NCI-H748 (cell line): ENCODE measurements around the gene ZFR2.
"Not testable (repeated sequence)": the region's sequence is repeated elsewhere in the genome, so short reads cannot be mapped to it uniquely, and the experiment has no call there.

Experiments
- DNase-seq: peaks from one replicate; lab custom pipeline; 2025; ENCODE audit not compliant: unreplicated experiment; lab: John Stamatoyannopoulos, UW

ZFR2 gene

GRCh38 chr19:3816566-3817218 is 52.1 kb downstream of the ZFR2 start:
- no peak for DNase-seq

GRCh38 chr19:3816148-3816547 is 52.7 kb downstream of the ZFR2 start:
- DNase-seq: not testable (repeated sequence)

- DNase-seq: no peak
These were observed 54.2 kb downstream of the ZFR2 start for GRCh38 chr19:3814648-3815047.

- no peak for DNase-seq
These were observed 55.1 kb downstream of the ZFR2 start for GRCh38 chr19:3813473-3814392.

- DNase-seq: no peak
These were observed 58.0 kb downstream of the ZFR2 start for GRCh38 chr19:3810708-3811355.

GRCh38 chr19:3809881-3810707 is 58.7 kb downstream of the ZFR2 start:
- no peak for DNase-seq

GRCh38 chr19:3808420-3809143 is 60.3 kb downstream of the ZFR2 start:
- DNase-seq: no peak

GRCh38 chr19:3807574-3808354 is 61.1 kb downstream of the ZFR2 start:
- DNase-seq: no peak

- no peak for DNase-seq
These were observed 61.7 kb downstream of the ZFR2 start for GRCh38 chr19:3807131-3807480.

GRCh38 chr19:3805859-3806258 is 63.0 kb downstream of the ZFR2 start:
- no peak for DNase-seq

GRCh38 chr19:3804429-3804828 is 64.4 kb downstream of the ZFR2 start:
- DNase-seq: no peak

- DNase-seq: no peak
These were observed 64.9 kb downstream of the ZFR2 start for GRCh38 chr19:3803986-3804385.

- no peak for DNase-seq
These were observed 65.5 kb downstream of the ZFR2 start for GRCh38 chr19:3803114-3803888.

- peak; percentile 74 for DNase-seq
These were observed 67.3 kb downstream of the ZFR2 start for GRCh38 chr19:3801412-3802096.

GRCh38 chr19:3800996-3801395 is 67.8 kb downstream of the ZFR2 start:
- DNase-seq: no peak

- DNase-seq: no peak
These were observed 70.7 kb downstream of the ZFR2 start for GRCh38 chr19:3798137-3798536.

GRCh38 chr19:3796358-3796757 is 72.5 kb downstream of the ZFR2 start:
- DNase-seq: no peak

GRCh38 chr19:3793799-3794198 is 75.0 kb downstream of the ZFR2 start:
- no peak for DNase-seq
